Measurements from ENCODE around the gene NMNAT3. TPM values are rescaled to one million over a fixed set of nuclear protein-coding genes. Genes with fewer than 3 reads are reported as not detected.

NMNAT3 gene
- total RNA-seq, 1 experiment from 2014 or later: 4.8 TPM

GRCh38 chr3:139527265-139527664, 150.5 kb downstream of the NMNAT3 start:
- no peak overlapping the region for H3K9ac ChIP-seq (ENCODE audit: low read length)
- BruUV-seq (replicated peaks): no TSS peak
- ATAC-seq (no peak), DNase-seq (no peak)
- ChIA-PET CTCF (no interaction called here), POLR2A (ENCODE audit: unreplicated experiment) (no interaction called here)
- H3K79me2 ChIP-seq (ENCODE audit: low read length): no peaks in the 10 kb centered on the region
- H3K9me2 ChIP-seq (replicated peaks; ENCODE audit: low read length): no peaks in the 10 kb centered on the region
- no peaks in the 10 kb centered on the region for H3K36me3 ChIP-seq (ENCODE audit: low read depth, low read length)
- H3K4me1 ChIP-seq (ENCODE audit: insufficient read depth, low read length): no peaks in the 10 kb centered on the region
- intact Hi-C loops (cut with micrococcal nuclease): no loop called here
- TF ChIP-seq CTCF (conservative IDR thresholded peaks at IDR 0.05; ENCODE audit: low read depth, low read length) (no peak), EZH2 (IDR thresholded peaks at IDR 0.05; ENCODE audit: low read length, unreplicated experiment) (no peak), EZH2phosphoT487 (IDR thresholded peaks at IDR 0.05; ENCODE audit: borderline replicate concordance, low read length) (no peak)
- no peaks in the 10 kb centered on the region for H3K27me3 ChIP-seq (ENCODE audit: low read length)
- H3F3A ChIP-seq (ENCODE audit: low read length, unreplicated experiment): no peaks in the 10 kb centered on the region
- H2AFZ ChIP-seq (ENCODE audit: low read length): no peak overlapping the region
- no peaks in the 10 kb centered on the region for H4K20me1 ChIP-seq (ENCODE audit: low read length)
- no peak overlapping the region for H3K4me2 ChIP-seq (ENCODE audit: low read length)
- no peak overlapping the region for H3K4me3 ChIP-seq (ENCODE audit: low read length)
- H3K27ac ChIP-seq (ENCODE audit: low read length): no peak overlapping the region
- H3K9me3 ChIP-seq (ENCODE audit: low read length): no peaks in the 10 kb centered on the region

GRCh38 chr3:139526146-139526545, 151.6 kb downstream of the NMNAT3 start:
- no peak for TF ChIP-seq CTCF (conservative IDR thresholded peaks at IDR 0.05; ENCODE audit: low read depth, low read length)
- no peak for TF ChIP-seq EZH2 (IDR thresholded peaks at IDR 0.05; ENCODE audit: low read length, unreplicated experiment)
- TF ChIP-seq EZH2phosphoT487 (IDR thresholded peaks at IDR 0.05; ENCODE audit: borderline replicate concordance, low read length): no peak
- no peaks in the 10 kb centered on the region for H3K27me3 ChIP-seq (ENCODE audit: low read length)
- no peak overlapping the region for H3K4me2 ChIP-seq (ENCODE audit: low read length)
- ChIA-PET CTCF (no interaction called here), POLR2A (ENCODE audit: unreplicated experiment) (no interaction called here)
- ATAC-seq: no peak
- DNase-seq: no peak
- no peaks in the 10 kb centered on the region for H3K36me3 ChIP-seq (ENCODE audit: low read depth, low read length)
- no peaks in the 10 kb centered on the region for H3K9me2 ChIP-seq (replicated peaks; ENCODE audit: low read length)
- H3K9ac ChIP-seq (ENCODE audit: low read length): no peak overlapping the region
- H3F3A ChIP-seq (ENCODE audit: low read length, unreplicated experiment): no peaks in the 10 kb centered on the region
- no TSS peak for BruUV-seq (replicated peaks)
- no peaks in the 10 kb centered on the region for H3K4me1 ChIP-seq (ENCODE audit: insufficient read depth, low read length)
- no peak overlapping the region for H3K4me3 ChIP-seq (ENCODE audit: low read length)
- H3K9me3 ChIP-seq (ENCODE audit: low read length): no peaks in the 10 kb centered on the region
- no peak overlapping the region for H2AFZ ChIP-seq (ENCODE audit: low read length)
- H4K20me1 ChIP-seq (ENCODE audit: low read length): no peaks in the 10 kb centered on the region
- intact Hi-C loops (cut with micrococcal nuclease): no loop called here
- no peaks in the 10 kb centered on the region for H3K79me2 ChIP-seq (ENCODE audit: low read length)
- no peak overlapping the region for H3K27ac ChIP-seq (ENCODE audit: low read length)

- CTCF ChIA-PET: no interaction called here
- no peaks in the 10 kb centered on the region for H3K79me2 ChIP-seq (ENCODE audit: low read length)
- DNase-seq: no peak
- no peak for ATAC-seq
- H3F3A ChIP-seq (ENCODE audit: low read length, unreplicated experiment): no peaks in the 10 kb centered on the region
- no peak overlapping the region for H3K4me3 ChIP-seq (ENCODE audit: low read length)
- H3K36me3 ChIP-seq (ENCODE audit: low read depth, low read length): no peaks in the 10 kb centered on the region
- H3K4me2 ChIP-seq (ENCODE audit: low read length): no peak overlapping the region
- POLR2A ChIA-PET (ENCODE audit: unreplicated experiment): no interaction called here
- no peak overlapping the region for H3K9ac ChIP-seq (ENCODE audit: low read length)
- H3K27me3 ChIP-seq (ENCODE audit: low read length): no peaks in the 10 kb centered on the region
- TF ChIP-seq EZH2phosphoT487 (IDR thresholded peaks at IDR 0.05; ENCODE audit: borderline replicate concordance, low read length) (no peak), CTCF (conservative IDR thresholded peaks at IDR 0.05; ENCODE audit: low read depth, low read length) (no peak), EZH2 (IDR thresholded peaks at IDR 0.05; ENCODE audit: low read length, unreplicated experiment) (no peak)
- intact Hi-C loops (cut with micrococcal nuclease): no loop called here
- no peak overlapping the region for H3K27ac ChIP-seq (ENCODE audit: low read length)
- no peak overlapping the region for H2AFZ ChIP-seq (ENCODE audit: low read length)
- no peaks in the 10 kb centered on the region for H3K4me1 ChIP-seq (ENCODE audit: insufficient read depth, low read length)
- no peaks in the 10 kb centered on the region for H3K9me2 ChIP-seq (replicated peaks; ENCODE audit: low read length)
- H4K20me1 ChIP-seq (ENCODE audit: low read length): no peaks in the 10 kb centered on the region
- no peaks in the 10 kb centered on the region for H3K9me3 ChIP-seq (ENCODE audit: low read length)
- BruUV-seq (replicated peaks): no TSS peak
Observed at GRCh38 chr3:139524841-139525636, 152.7 kb downstream of the NMNAT3 start.
